GM12873 (cell line): ENCODE measurements around the gene C12orf60.

ENCODE experiments used
- CTCF ChIP-seq: IDR thresholded peaks from 2 replicates; pipeline ENCODE4 v1.5.1; 2012; ENCODE audit warnings: low read depth, mild to moderate bottlenecking, moderate library complexity, low read length, control low read depth; ENCODE audit not compliant: insufficient read depth; ENCODE audit errors: missing control alignments

The C12orf60 gene

GRCh38 chr12:14846876-14847580, 43.6 kb downstream of the C12orf60 start:
- no peak for TF ChIP-seq CTCF

- TF ChIP-seq CTCF, result no peak
Measured at GRCh38 chr12:14849661-14850060, 46.2 kb downstream of the C12orf60 start.

GRCh38 chr12:14850929-14851663, 47.6 kb downstream of the C12orf60 start:
- TF ChIP-seq CTCF, result no peak

- no peak for TF ChIP-seq CTCF
Measured at GRCh38 chr12:14852880-14853279, 49.4 kb downstream of the C12orf60 start.

- TF ChIP-seq CTCF, result no peak
Measured at GRCh38 chr12:14853961-14854360, 50.5 kb downstream of the C12orf60 start.

GRCh38 chr12:14854586-14855183, 51.2 kb downstream of the C12orf60 start:
- TF ChIP-seq CTCF, result no peak

GRCh38 chr12:14858513-14858912, 55.0 kb downstream of the C12orf60 start:
- no peak for TF ChIP-seq CTCF
